ENCODE measurements around the gene NEURL1. TPM values are rescaled to one million over a fixed set of nuclear protein-coding genes. Genes with fewer than 3 reads are reported as not detected.
A peak's percentile ranks its signal among the peaks of the same experiment; 100 is the strongest.

The NEURL1 gene
- total RNA-seq, 4 donors from 2014 or later = 0.39 to 0.60 TPM; not detected in 2

- TF ChIP-seq POLR2A (IDR thresholded peaks at IDR 0.05) = no peak
- no peak for TF ChIP-seq EP300 (IDR thresholded peaks at IDR 0.05)
- TF ChIP-seq CTCF (IDR thresholded peaks at IDR 0.05) = no peak
- H3K27me3 ChIP-seq = no peaks in the 10 kb centered on the region
- DNase-seq (ENCODE audit: low spot score in 2 of 2) = no peak
- peaks cover 0 to 60% (median 29%) of the 10 kb centered on the region in 4 donors for H3K4me1 ChIP-seq
- 70 to 71% methylated on average over 9 of the region's 9 CpGs for whole genome bisulfite sequencing, 2 donors
- H3K27ac ChIP-seq = peak overlapping the region in 2 of 4 donors; percentile 70
- H3K4me3 ChIP-seq = no peak overlapping the region
- H3K9me3 ChIP-seq = no peaks in the 10 kb centered on the region
- peaks cover 0 to 60% (median 0%) of the 10 kb centered on the region in 3 donors for H3K36me3 ChIP-seq
Observed at GRCh38 chr10:103610921-103611511, 117.5 kb downstream of the NEURL1 start.

GRCh38 chr10:103612462-103613365 lies 119.2 kb downstream of the NEURL1 start:
- Histone ChIP-seq H3K9me3 (no peaks in the 10 kb centered on the region), H3K36me3 (peaks cover 0 to 68% (median 0%) of the 10 kb centered on the region in 3 donors), H3K27me3 (no peaks in the 10 kb centered on the region), H3K4me1 (peaks cover 1 to 76% (median 46%) of the 10 kb centered on the region in 4 donors), H3K27ac (peak overlapping the region; percentile 42 to 76 (median 66)), H3K4me3 (no peak overlapping the region)
- 70 to 75% methylated on average over 16 to 17 of the region's 17 CpGs for WGBS, 2 donors
- TF ChIP-seq CTCF (IDR thresholded peaks at IDR 0.05) = peak in 1 of 5 experiments; percentile 13
- TF ChIP-seq EP300 (IDR thresholded peaks at IDR 0.05) = peak in 1 of 2 donors; percentile 71
- TF ChIP-seq POLR2A (IDR thresholded peaks at IDR 0.05) = no peak
- DNase-seq (ENCODE audit: low spot score in 2 of 2) = no peak

DNA sequence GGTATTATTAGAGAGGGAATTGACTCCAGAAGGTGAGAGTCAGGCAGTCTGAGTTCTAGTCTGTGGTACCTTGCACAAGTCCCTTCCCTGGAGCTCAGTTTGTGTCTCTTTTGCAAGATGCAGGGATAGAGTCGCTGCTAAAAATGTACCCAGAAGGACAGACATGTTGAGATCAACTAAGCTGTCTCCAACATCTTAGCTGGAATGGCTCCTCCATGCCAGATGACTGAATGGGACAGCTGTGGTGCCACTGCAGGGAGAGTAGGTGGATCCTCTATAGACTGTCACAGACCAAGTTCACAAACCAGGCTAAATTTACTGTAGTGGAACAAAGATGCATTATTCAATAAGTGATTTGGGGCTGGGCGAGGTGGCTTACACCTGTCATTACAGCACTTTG lies 120.1 kb downstream of the NEURL1 start:
- Histone ChIP-seq H3K4me1 (peaks cover 4 to 84% (median 55%) of the 10 kb centered on the region in 4 donors), H3K36me3 (peaks cover 0 to 66% (median 0%) of the 10 kb centered on the region in 3 donors), H3K9me3 (no peaks in the 10 kb centered on the region)

GRCh38 chr10:103614306-103615158 lies 121.0 kb downstream of the NEURL1 start:
- H3K27ac ChIP-seq = peak overlapping the region in 3 of 4 donors; percentile 47 to 91 (median 85)

More for the DNA sequence above, 120.1 kb downstream of the NEURL1 start:
- H3K27ac ChIP-seq = peak overlapping the region in 2 of 4 donors; percentile 70 to 91
- no peak overlapping the region for H3K4me3 ChIP-seq
- no peak for TF ChIP-seq CTCF (IDR thresholded peaks at IDR 0.05)
- no peak for TF ChIP-seq EP300 (IDR thresholded peaks at IDR 0.05)
- TF ChIP-seq POLR2A (IDR thresholded peaks at IDR 0.05) = no peak
- no peaks in the 10 kb centered on the region for H3K27me3 ChIP-seq
- no peak for DNase-seq (ENCODE audit: low spot score in 2 of 2)
- 87 to 100% methylated on average over 2 of the region's 2 CpGs for WGBS, 2 donors

More at GRCh38 chr10:103614306-103615158, 121.0 kb downstream of the NEURL1 start:
- H3K9me3 ChIP-seq = no peaks in the 10 kb centered on the region
- 50 to 51% methylated on average over 13 to 14 of the region's 14 CpGs for WGBS, 2 donors
- H3K27me3 ChIP-seq = no peaks in the 10 kb centered on the region
- H3K36me3 ChIP-seq = peaks cover 0 to 57% (median 0%) of the 10 kb centered on the region in 3 donors
- TF ChIP-seq EP300 (IDR thresholded peaks at IDR 0.05) (no peak), CTCF (IDR thresholded peaks at IDR 0.05) (no peak), POLR2A (IDR thresholded peaks at IDR 0.05) (no peak)
- no peak overlapping the region for H3K4me3 ChIP-seq
- peaks cover 4 to 84% (median 59%) of the 10 kb centered on the region in 4 donors for H3K4me1 ChIP-seq
- no peak for DNase-seq (ENCODE audit: low spot score in 2 of 2)

Measured in tibial nerve (tissue), 4 donors.